Measurements from ENCODE around the gene SPRR2D. TPM values are rescaled to one million over a fixed set of nuclear protein-coding genes. Genes with fewer than 3 reads are reported as not detected.

Gene SPRR2D
- 1.1 and 1.2 TPM in 2 replicates for total RNA-seq

DNA sequence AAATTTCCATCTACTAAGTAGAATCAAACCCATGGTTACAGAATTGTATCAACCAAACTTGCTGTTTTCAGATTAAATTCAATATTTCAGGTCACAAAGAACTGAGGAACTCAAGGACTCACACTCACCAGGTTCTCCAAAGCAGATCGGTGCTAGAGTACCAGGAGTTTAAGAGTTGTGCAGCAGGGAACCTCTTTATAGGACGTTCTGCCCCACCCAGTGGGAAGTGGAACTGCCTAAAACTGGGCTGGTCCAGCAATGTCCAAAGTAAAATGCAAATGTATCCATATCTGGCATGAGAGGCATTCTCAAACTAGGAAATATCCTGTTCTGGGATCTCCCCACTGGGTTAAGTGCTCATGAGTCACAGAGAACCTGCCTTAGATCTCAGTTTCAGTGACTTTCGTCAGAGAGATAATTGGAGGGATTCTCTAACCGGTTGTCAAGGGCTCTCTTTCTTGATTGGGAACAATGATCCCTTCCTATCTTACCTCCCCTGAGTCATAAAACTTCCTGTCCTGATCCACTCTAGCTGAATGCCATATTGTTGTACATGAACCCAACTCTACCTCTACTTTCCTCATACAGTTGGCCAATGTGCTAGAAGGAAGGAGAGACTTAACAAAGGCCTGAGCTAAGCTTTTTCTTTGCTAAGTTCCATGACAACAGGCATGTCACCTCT, at the start of gene SPRR2D:
TSS of gene SPRR2D (minus strand) at position 171 of the 682 bp plus-strand sequence. CDS start 774 bp downstream, outside the sequence.

DNA sequence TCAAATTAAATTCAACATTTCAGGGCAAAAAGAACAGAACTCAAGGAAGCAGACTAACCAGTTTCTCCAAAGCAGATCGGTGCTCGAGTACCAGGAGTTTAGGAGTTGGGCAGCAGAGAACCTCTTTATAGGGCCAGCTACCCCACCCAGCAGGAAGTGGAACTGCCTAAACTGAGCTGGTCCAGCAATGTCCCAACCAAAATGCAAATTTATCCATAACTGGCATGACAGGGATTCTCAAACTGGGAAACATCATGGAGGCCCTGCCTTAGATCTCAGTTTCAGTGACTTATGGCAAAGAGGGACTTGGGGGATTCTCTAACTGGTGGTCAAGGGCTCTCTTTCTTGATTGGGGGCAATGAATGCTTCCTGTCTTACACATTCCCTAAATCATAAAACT, 30.6 kb upstream of the SPRR2D start, which contains the start of gene SPRR2B:
TSS of gene SPRR2B (minus strand) at position 101 of the 400 bp plus-strand sequence. CDS start 772 bp downstream, outside the sequence.

DNA sequence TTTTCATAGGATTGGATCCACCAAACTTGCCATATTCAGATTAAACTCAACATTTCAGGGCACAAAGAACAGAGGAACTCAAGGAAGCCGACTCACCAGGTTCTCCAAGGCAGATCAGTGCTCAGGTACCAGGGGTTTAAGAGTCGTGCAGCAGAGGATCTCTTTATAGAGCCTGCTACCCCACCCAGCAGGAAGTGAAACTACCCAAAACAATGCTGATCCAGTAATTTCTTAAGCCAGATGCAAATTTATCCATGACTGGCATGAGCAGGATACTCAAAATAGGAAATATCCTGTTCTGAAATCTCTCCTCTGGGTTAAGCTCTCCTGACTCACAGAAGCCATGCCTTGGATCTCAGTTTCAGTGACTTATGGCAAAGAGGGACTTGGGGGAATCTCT, 16.5 kb upstream of the SPRR2D start, which contains the start of gene SPRR2A:
TSS of gene SPRR2A (minus strand) at position 138 of the 400 bp plus-strand sequence. CDS start 777 bp downstream, outside the sequence.

DNA sequence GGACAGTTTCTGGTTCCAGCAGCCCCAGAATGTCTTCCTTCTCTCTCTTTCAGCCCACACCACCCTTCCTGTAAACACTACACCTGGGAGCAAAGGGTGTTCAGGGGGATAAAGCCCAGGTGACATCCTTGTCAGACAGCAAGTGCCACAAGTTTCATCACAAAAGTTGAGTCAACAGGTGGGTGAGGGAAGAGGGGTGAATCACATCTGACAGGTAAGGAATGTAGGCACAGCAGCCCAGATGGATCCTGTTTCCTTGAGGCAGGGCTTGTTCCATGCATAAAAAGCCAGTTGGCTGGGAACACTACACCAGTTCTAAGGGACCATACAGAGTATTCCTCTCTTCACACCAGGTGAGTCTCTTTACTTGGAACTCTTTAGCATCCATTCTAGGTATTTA, 10.0 kb downstream of the SPRR2D start, which contains the start of gene SPRR1B:
TSS of gene SPRR1B (plus strand) at position 309 of the 400 bp plus-strand sequence. CDS start 1,143 bp downstream, outside the sequence.

DNA sequence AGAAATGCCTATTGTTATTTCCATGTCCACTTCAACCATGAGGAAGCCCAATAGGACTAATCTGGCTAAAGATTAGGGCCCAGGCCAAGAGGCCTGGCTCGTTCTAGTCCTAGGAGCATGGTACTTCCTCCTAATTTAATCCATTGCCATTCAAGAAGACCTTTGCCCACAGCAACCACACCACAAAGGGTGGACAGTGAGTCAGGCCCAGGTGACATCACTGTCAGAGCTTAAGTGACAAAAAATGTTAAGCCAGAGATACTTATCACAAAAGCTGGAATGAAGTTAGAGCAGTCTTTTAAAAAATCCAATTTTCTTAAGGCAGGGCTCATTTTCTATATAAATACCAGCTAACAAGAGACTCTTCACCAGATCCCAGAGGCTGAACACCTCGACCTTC, 39.5 kb downstream of the SPRR2D start, which contains the start of gene SPRR3:
TSS of gene SPRR3 (plus strand) at position 368 of the 400 bp plus-strand sequence. CDS start 1,272 bp downstream, outside the sequence.

Other genes starting within 250 kb of the SPRR2D start
- not detected in 2 replicates for gene LCE1D, start 244.4 kb downstream of the SPRR2D start, total RNA-seq
- 1.1 and 9.9 TPM in 2 replicates for gene LCE1C, start 234.5 kb downstream of the SPRR2D start, total RNA-seq
- 0.11 TPM in 1 of 2 replicates, not detected in the other for gene LCE1B, start 229.1 kb downstream of the SPRR2D start, total RNA-seq
- gene LCE1A, start 213.6 kb downstream of the SPRR2D start, total RNA-seq = 2.9 TPM in 1 of 2 replicates, not detected in the other
- gene LCE6A, start 198.3 kb downstream of the SPRR2D start, total RNA-seq = not detected in 2 replicates
- not detected in 2 replicates for gene LCE7A, start 181.1 kb downstream of the SPRR2D start, total RNA-seq
- not detected in 2 replicates for gene SMCP, start 162.8 kb downstream of the SPRR2D start, total RNA-seq
- gene IVL, start 132.6 kb downstream of the SPRR2D start, total RNA-seq = 5.2 and 10.2 TPM in 2 replicates
- gene SPRR5, start 93.9 kb downstream of the SPRR2D start, total RNA-seq = 0.31 TPM in 1 of 2 replicates, not detected in the other
- not detected in 2 replicates for gene SPRR4, start 70.5 kb downstream of the SPRR2D start, total RNA-seq
- gene SPRR1A, start 57.0 kb downstream of the SPRR2D start, total RNA-seq = not detected in 2 replicates
- gene SPRR3, start 39.4 kb downstream of the SPRR2D start, total RNA-seq = 0.61 and 0.70 TPM in 2 replicates
- gene SPRR1B, start 9.9 kb downstream of the SPRR2D start, total RNA-seq = 31.1 and 43.3 TPM in 2 replicates
- gene SPRR2A, start 16.4 kb upstream of the SPRR2D start, total RNA-seq = 0.39 and 0.87 TPM in 2 replicates
- not detected in 2 replicates for gene SPRR2B, start 30.5 kb upstream of the SPRR2D start, total RNA-seq
- gene SPRR2E, start 53.4 kb upstream of the SPRR2D start, total RNA-seq = 1.1 TPM in 1 of 2 replicates, not detected in the other
- not detected in 2 replicates for gene SPRR2F, start 72.4 kb upstream of the SPRR2D start, total RNA-seq
- gene SPRR2G, start 109.8 kb upstream of the SPRR2D start, total RNA-seq = not detected in 2 replicates
- gene LELP1, start 162.3 kb upstream of the SPRR2D start, total RNA-seq = not detected in 2 replicates
- not detected in 2 replicates for gene PRR9, start 176.5 kb upstream of the SPRR2D start, total RNA-seq
- gene LORICRIN, start 218.6 kb upstream of the SPRR2D start, total RNA-seq = not detected in 2 replicates

All from hair follicular keratinocyte (primary cell).